PC-9 (cell line): ENCODE data around the gene DMXL1. TPM values are rescaled to one million over a fixed set of nuclear protein-coding genes. Genes with fewer than 3 reads are reported as not detected.

Source experiments
- BruUV-seq: library from RNA; stranded (reverse); fragments of 400-500 nt; replicated peaks from 2 replicates; lab custom pipeline; 2021; lab: Mats Ljungman, UMichigan
- CTCF ChIA-PET: fragments of 300-600 bp; sonication (Branson Sonifier 250); formaldehyde crosslinking; loops from one replicate; lab custom pipeline; 2022; ENCODE audit warnings: antibody characterized with exemption; lab: Charles Lee
- POLR2A ChIA-PET: fragments of 300-600 bp; sonication (Branson Sonifier 250); formaldehyde crosslinking; loops from one replicate; lab custom pipeline; 2022; ENCODE audit warnings: antibody characterized with exemption; ENCODE audit not compliant: unreplicated experiment; lab: Charles Lee
- DNase-seq, 2 experiments: peaks; one replicate each; pipeline versions ENCODE4 v3.0.0 to v3.0.0-alpha.2; 2015 to 2022; ENCODE audit warnings: mixed read lengths in 1 of 2
- H2AFZ ChIP-seq: fragments of 200-600 bp; sonication (generic); 2 replicates; pipeline ENCODE4 v1.8.1; 2017; ENCODE audit warnings: antibody characterized with exemption
- H3F3A ChIP-seq: fragments of 200-600 bp; sonication (generic); 2 replicates; pipeline ENCODE4 v1.8.1; 2017; ENCODE audit warnings: antibody characterized with exemption, mild to moderate bottlenecking, low read depth; ENCODE audit not compliant: insufficient read depth
- H3K27ac ChIP-seq: fragments of 200-600 bp; sonication (generic); 2 replicates; pipeline ENCODE4 v1.6.1; 2016; ENCODE audit warnings: mixed run types
- H3K27me3 ChIP-seq: fragments of 200-600 bp; sonication (generic); 2 replicates; pipeline ENCODE4 v1.6.1; 2016; ENCODE audit warnings: low read depth, mixed run types; ENCODE audit not compliant: insufficient read depth
- H3K36me3 ChIP-seq: fragments of 200-600 bp; sonication (generic); 2 replicates; pipeline ENCODE4 v1.6.1; 2016; ENCODE audit warnings: low read depth, mixed run types
- H3K4me1 ChIP-seq: fragments of 200-600 bp; sonication (generic); replicated peaks from 2 replicates; pipeline ENCODE4 v1.6.1; 2016; ENCODE audit warnings: mixed run types; ENCODE audit not compliant: insufficient read depth
- H3K4me2 ChIP-seq: fragments of 200-600 bp; sonication (generic); 2 replicates; pipeline ENCODE4 v1.6.1; 2017; ENCODE audit warnings: mixed run types
- H3K4me3 ChIP-seq: fragments of 200-600 bp; sonication (generic); 2 replicates; pipeline ENCODE4 v1.6.1; 2016; ENCODE audit warnings: mixed run types
- H3K79me2 ChIP-seq: fragments of 200-600 bp; sonication (generic); 2 replicates; pipeline ENCODE4 v1.6.1; 2017; ENCODE audit warnings: low read depth, mixed run types
- H3K9me2 ChIP-seq: fragments of 200-600 bp; sonication (generic); 2 replicates; pipeline ENCODE4 v1.8.1; 2017; ENCODE audit warnings: mild to moderate bottlenecking; ENCODE audit not compliant: insufficient read depth
- H3K9me3 ChIP-seq: fragments of 200-600 bp; sonication (generic); 2 replicates; pipeline ENCODE4 v1.8.1; 2016; ENCODE audit warnings: low read depth; ENCODE audit not compliant: insufficient read depth
- H4K20me1 ChIP-seq: fragments of 200-600 bp; sonication (generic); 2 replicates; pipeline ENCODE4 v1.8.1; 2017; ENCODE audit not compliant: insufficient read depth
- EZH2 ChIP-seq: fragments of 200-600 bp; sonication (generic); IDR thresholded peaks from 2 replicates; pipeline ENCODE4 v1.8.0; 2017; ENCODE audit warnings: antibody characterized with exemption, low read depth
- intact Hi-C: fragments of 100-400 bp; cut with micrococcal nuclease; formaldehyde crosslinking; loops from one replicate; pipeline ENCODE4 v1.10.0; 2022; ENCODE audit not compliant: unreplicated experiment
- total RNA-seq: library from RNA; stranded (reverse); gene quantifications from 2 replicates; pipeline ENCODE4 v1.2.3, GENCODE V29; 2021
- TF ChIP-seq, protein P1 (sequence below): fragments of 200-600 bp; sonication (generic); conservative IDR thresholded peaks from 2 replicates; pipeline ENCODE4 v1.6.1; 2017; ENCODE audit warnings: mixed run types, antibody characterized with exemption, mild to moderate bottlenecking, moderate library complexity

DMXL1 gene
- total RNA-seq, 1 experiment from 2014 or later = 27.3 TPM

DNA sequence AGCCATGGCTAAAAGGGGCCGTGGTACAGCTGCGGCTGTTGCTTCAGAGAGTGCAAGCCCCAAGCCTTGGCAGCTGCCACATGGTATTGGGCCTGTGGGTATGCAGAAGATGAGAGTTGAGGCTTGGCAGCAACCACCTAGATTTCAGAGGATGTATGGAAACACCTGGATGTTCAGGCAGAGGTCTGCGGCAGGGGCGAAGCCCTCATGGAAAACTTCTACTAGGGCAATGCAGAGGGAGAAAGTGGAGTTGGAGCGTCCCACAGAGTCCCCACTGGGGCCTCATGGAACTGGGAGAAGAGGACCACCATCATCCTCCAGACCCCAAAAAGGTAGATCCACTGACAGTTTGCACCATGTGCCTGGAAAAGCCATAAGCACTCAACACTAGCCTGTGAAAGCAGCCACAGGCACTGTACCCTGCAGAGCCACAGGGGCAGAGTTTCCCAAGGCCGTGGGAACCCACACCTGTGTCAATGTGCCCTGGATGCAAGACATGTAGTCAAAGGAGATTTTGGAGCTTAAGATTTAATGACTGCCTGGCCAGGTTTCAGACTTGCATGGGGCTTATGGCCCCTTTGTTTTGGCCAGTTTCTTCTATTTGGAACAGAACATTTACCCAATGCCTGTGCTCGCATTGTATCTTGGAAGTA lies 65.9 kb downstream of the DMXL1 start:
- CTCF ChIA-PET = no interaction called here
- BruUV-seq = no TSS peak
- Histone ChIP-seq H2AFZ (no peak overlapping the region), H3F3A (no peaks in the 10 kb centered on the region), H4K20me1 (no peaks in the 10 kb centered on the region), H3K9me2 (no peaks in the 10 kb centered on the region), H3K27ac (no peak overlapping the region), H3K4me1 (no peaks in the 10 kb centered on the region), H3K36me3 (no peaks in the 10 kb centered on the region), H3K27me3 (no peaks in the 10 kb centered on the region), H3K4me2 (no peak overlapping the region), H3K79me2 (no peaks in the 10 kb centered on the region), H3K9me3 (peaks cover 6% of the 10 kb centered on the region), H3K4me3 (no peak overlapping the region)
- TF ChIP-seq, protein P1, sequence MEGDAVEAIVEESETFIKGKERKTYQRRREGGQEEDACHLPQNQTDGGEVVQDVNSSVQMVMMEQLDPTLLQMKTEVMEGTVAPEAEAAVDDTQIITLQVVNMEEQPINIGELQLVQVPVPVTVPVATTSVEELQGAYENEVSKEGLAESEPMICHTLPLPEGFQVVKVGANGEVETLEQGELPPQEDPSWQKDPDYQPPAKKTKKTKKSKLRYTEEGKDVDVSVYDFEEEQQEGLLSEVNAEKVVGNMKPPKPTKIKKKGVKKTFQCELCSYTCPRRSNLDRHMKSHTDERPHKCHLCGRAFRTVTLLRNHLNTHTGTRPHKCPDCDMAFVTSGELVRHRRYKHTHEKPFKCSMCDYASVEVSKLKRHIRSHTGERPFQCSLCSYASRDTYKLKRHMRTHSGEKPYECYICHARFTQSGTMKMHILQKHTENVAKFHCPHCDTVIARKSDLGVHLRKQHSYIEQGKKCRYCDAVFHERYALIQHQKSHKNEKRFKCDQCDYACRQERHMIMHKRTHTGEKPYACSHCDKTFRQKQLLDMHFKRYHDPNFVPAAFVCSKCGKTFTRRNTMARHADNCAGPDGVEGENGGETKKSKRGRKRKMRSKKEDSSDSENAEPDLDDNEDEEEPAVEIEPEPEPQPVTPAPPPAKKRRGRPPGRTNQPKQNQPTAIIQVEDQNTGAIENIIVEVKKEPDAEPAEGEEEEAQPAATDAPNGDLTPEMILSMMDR = no peak
- no peak for TF ChIP-seq EZH2
- no peak for DNase-seq
- intact Hi-C loops = no loop called here
- POLR2A ChIA-PET = no interaction called here

DNA sequence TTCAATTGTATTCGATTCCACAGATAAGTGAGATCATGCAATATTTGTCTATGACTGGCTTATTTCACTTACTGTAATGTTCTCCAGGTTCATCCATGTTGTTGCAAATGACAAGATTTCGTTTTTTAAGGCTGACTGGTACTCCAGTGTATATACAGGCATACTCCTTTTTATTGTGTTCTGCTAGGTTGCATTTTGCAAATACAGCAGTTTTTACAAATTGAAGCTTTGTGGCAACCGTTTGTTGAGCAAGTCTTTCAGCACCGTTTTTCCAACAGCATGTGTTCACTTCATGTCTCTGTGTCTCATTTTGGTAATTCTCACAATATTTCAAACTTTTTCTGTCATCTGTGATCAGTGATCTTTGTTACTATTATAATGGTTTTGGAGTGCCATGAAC lies 82.7 kb downstream of the DMXL1 start:
- intact Hi-C loops = no loop called here
- Histone ChIP-seq H3K36me3 (no peaks in the 10 kb centered on the region), H3K27me3 (no peaks in the 10 kb centered on the region), H3K9me2 (peaks cover 7% of the 10 kb centered on the region; the same call in 1 of the 2 replicates), H3K4me1 (no peaks in the 10 kb centered on the region), H3K9me3 (no peaks in the 10 kb centered on the region; the same call in 1 of the 2 replicates), H3K79me2 (no peaks in the 10 kb centered on the region), H3K4me2 (no peak overlapping the region), H2AFZ (no peak overlapping the region), H3K27ac (no peak overlapping the region), H3F3A (no peaks in the 10 kb centered on the region), H4K20me1 (no peaks in the 10 kb centered on the region), H3K4me3 (no peak overlapping the region)
- TF ChIP-seq, protein P1 = no peak
- TF ChIP-seq EZH2 = no peak
- CTCF ChIA-PET = no interaction called here
- no peak for DNase-seq
- no TSS peak for BruUV-seq
- POLR2A ChIA-PET = no interaction called here

DNA sequence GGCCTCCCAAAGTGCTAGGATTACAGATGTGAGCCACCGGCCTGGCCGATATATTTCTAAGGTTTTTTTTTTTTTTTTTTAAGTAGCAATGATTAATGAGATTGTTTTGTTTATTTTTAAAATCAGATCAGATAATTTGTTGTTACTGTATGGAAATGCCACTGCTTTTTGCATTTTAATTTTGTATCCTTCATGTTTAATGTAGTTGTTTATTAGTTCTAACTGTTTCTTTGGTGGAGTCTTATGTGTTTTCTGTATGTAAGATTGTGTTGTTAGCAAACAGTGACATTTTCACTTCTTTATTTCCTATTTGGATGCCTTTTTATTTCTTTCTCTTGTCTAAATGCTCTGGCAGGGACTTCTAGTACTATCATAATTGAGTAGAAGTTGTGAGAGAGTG lies 87.3 kb downstream of the DMXL1 start:
- H3K27me3 ChIP-seq = no peaks in the 10 kb centered on the region
- H3K27ac ChIP-seq = no peak overlapping the region
- BruUV-seq = no TSS peak
- H3K9me3 ChIP-seq = no peaks in the 10 kb centered on the region; the same call in 1 of the 2 replicates
- H3K36me3 ChIP-seq = no peaks in the 10 kb centered on the region
- TF ChIP-seq EZH2 = no peak
- TF ChIP-seq, protein P1 = no peak
- intact Hi-C loops = no loop called here
- ChIA-PET POLR2A (no interaction called here), CTCF (no interaction called here)
- no peak for DNase-seq
- H3F3A ChIP-seq = no peaks in the 10 kb centered on the region
- H3K9me2 ChIP-seq = no peaks in the 10 kb centered on the region; the same call in 1 of the 2 replicates
- no peaks in the 10 kb centered on the region for H3K4me1 ChIP-seq
- H4K20me1 ChIP-seq = no peaks in the 10 kb centered on the region
- no peak overlapping the region for H3K4me3 ChIP-seq
- no peak overlapping the region for H3K4me2 ChIP-seq
- H3K79me2 ChIP-seq = no peaks in the 10 kb centered on the region
- H2AFZ ChIP-seq = no peak overlapping the region
